SK-N-SH treated with all-trans-retinoic acid at 6 μM for 48 hours (cell line): ENCODE measurements around the gene HOOK1.

Experiments
- ATAC-seq: fragments of 200-7000 bp; cut with Tn5 transposase; 3 replicates; pipeline ENCODE4 v1.9.1; 2020; ENCODE audit warnings: mild to moderate bottlenecking, moderate library complexity
- ARNTL ChIP-seq: fragments of 450-650 bp; formaldehyde crosslinking; IDR thresholded peaks from 2 replicates; pipeline ENCODE4 v1.5.0; 2020; ENCODE audit warnings: low read depth, mild to moderate bottlenecking, moderate library complexity, borderline replicate concordance
- BACH2 ChIP-seq: fragments of 250-450 bp; sonication (Bioruptor Pico); IDR thresholded peaks from 2 replicates; pipeline ENCODE4 v1.9.0; 2021; ENCODE audit warnings: mild to moderate bottlenecking, borderline replicate concordance
- CREB5 ChIP-seq: fragments of 250-450 bp; sonication (Bioruptor Pico); IDR thresholded peaks from 2 replicates; pipeline ENCODE4 v1.5.1; 2020; ENCODE audit warnings: low read depth, mild to moderate bottlenecking, moderate library complexity
- CSDC2 ChIP-seq: fragments of 250-450 bp; sonication (Bioruptor Pico); IDR thresholded peaks from 2 replicates; pipeline ENCODE4 v1.5.0; 2020; ENCODE audit warnings: mild to moderate bottlenecking, moderate library complexity
- ESRRG ChIP-seq: fragments of 250-450 bp; sonication (Bioruptor Pico); IDR thresholded peaks from 2 replicates; pipeline ENCODE4 v1.6.1; 2021; ENCODE audit warnings: mild to moderate bottlenecking
- GLIS3 ChIP-seq: fragments of 250-450 bp; sonication (Bioruptor Pico); IDR thresholded peaks from 2 replicates; pipeline ENCODE4 v1.5.0; 2020; ENCODE audit warnings: mild to moderate bottlenecking, moderate library complexity
- ISL1 ChIP-seq: fragments of 250-450 bp; sonication (Bioruptor Pico); IDR thresholded peaks from 2 replicates; pipeline ENCODE4 v2.1.2; 2022; ENCODE audit warnings: mild to moderate bottlenecking, moderate library complexity
- OSR1 ChIP-seq: fragments of 250-450 bp; sonication (Bioruptor Pico); IDR thresholded peaks from 2 replicates; pipeline ENCODE4 v1.8.0; 2022; ENCODE audit warnings: moderate library complexity, mild to moderate bottlenecking, inconsistent platforms
- POU6F1 ChIP-seq: fragments of 250-450 bp; sonication (Bioruptor Pico); IDR thresholded peaks from 2 replicates; pipeline ENCODE4 v1.8.0; 2021; ENCODE audit warnings: low read depth, mild to moderate bottlenecking, moderate library complexity, borderline replicate concordance
- PPARA ChIP-seq: fragments of 250-450 bp; sonication (Bioruptor Pico); IDR thresholded peaks from 2 replicates; pipeline ENCODE4 v1.5.0; 2020; ENCODE audit warnings: mild to moderate bottlenecking, borderline replicate concordance
- RARB ChIP-seq: fragments of 250-450 bp; sonication (Bioruptor Pico); IDR thresholded peaks from 2 replicates; pipeline ENCODE4 v1.8.0; 2021; ENCODE audit warnings: mild to moderate bottlenecking, moderate library complexity
- SNAI2 ChIP-seq: fragments of 250-450 bp; sonication (Bioruptor Pico); IDR thresholded peaks from 2 replicates; pipeline ENCODE4 v1.5.0; 2020; ENCODE audit warnings: mild to moderate bottlenecking, moderate library complexity
- TCF4 ChIP-seq: fragments of 250-450 bp; sonication (Bioruptor Pico); IDR thresholded peaks from 2 replicates; pipeline ENCODE4 v1.8.0; 2021; ENCODE audit warnings: mild to moderate bottlenecking, moderate library complexity, borderline replicate concordance
- TOX ChIP-seq: fragments of 250-450 bp; sonication (Bioruptor Pico); IDR thresholded peaks from 2 replicates; pipeline ENCODE4 v1.8.0; 2021; ENCODE audit warnings: mild to moderate bottlenecking, moderate library complexity, borderline replicate concordance
- TSHZ2 ChIP-seq: fragments of 250-450 bp; sonication (Bioruptor Pico); IDR thresholded peaks from 2 replicates; pipeline ENCODE4 v1.5.0; 2020; ENCODE audit warnings: mild to moderate bottlenecking, moderate library complexity
- ZFP3 ChIP-seq: fragments of 250-450 bp; sonication (Bioruptor Pico); IDR thresholded peaks from 2 replicates; pipeline ENCODE4 v1.5.0; 2020; ENCODE audit warnings: mild to moderate bottlenecking, moderate library complexity
- ZFP30 ChIP-seq: fragments of 450-650 bp; formaldehyde crosslinking; IDR thresholded peaks from 2 replicates; pipeline ENCODE4 v1.5.0; 2022; ENCODE audit warnings: mild to moderate bottlenecking, moderate library complexity
- ZNF565 ChIP-seq: fragments of 450-650 bp; formaldehyde crosslinking; conservative IDR thresholded peaks from 2 replicates; pipeline ENCODE4 v1.5.0; 2020; ENCODE audit warnings: low read depth, mild to moderate bottlenecking, moderate library complexity
- ZNF70 ChIP-seq: fragments of 450-650 bp; formaldehyde crosslinking; IDR thresholded peaks from 2 replicates; pipeline ENCODE4 v1.5.0; 2020; ENCODE audit warnings: mild to moderate bottlenecking, moderate library complexity
- ZNF8 ChIP-seq: fragments of 450-650 bp; formaldehyde crosslinking; IDR thresholded peaks from 2 replicates; pipeline ENCODE4 v1.5.0; 2020; ENCODE audit warnings: mild to moderate bottlenecking, moderate library complexity
- TF ChIP-seq, protein P1 (sequence below): fragments of 250-450 bp; sonication (Bioruptor Pico); IDR thresholded peaks from 2 replicates; pipeline ENCODE4 v1.5.1; 2021; ENCODE audit warnings: mild to moderate bottlenecking, moderate library complexity

The HOOK1 gene

GRCh38 chr1:59871746-59872145 lies 57.0 kb downstream of the HOOK1 start (continued):
- TF ChIP-seq ZNF70 (CRISPR knock-in tag) (no peak), BACH2 (no peak), ZNF8 (CRISPR knock-in tag) (no peak), SNAI2 (CRISPR knock-in tag) (no peak), GLIS3 (no peak), OSR1 (CRISPR knock-in tag) (no peak), CSDC2 (no peak)

GRCh38 chr1:59877108-59877682 lies 62.4 kb downstream of the HOOK1 start:
- TF ChIP-seq TSHZ2 = no peak
- ATAC-seq = no peak

DNA sequence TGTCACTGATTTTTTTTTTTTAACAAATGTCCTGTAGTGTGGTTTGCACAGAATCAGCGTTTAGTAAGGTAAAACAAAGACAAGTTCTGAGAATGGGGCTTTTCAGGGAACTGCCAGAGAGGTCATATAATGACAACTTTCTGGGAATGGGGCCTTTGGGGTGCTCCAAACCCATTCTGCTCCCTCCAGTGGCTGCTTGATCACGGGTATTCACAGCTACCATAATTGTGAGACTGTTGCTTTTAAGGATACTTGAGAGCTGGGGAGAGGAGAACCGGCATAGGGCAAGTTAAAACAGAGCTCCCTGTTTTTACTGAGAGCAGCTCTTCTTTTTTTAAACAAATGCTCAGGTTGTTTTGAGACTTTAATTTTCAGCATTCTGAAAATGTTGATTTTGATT lies 63.6 kb downstream of the HOOK1 start:
- no peak for TF ChIP-seq CSDC2
- TF ChIP-seq ZNF8 (CRISPR knock-in tag) = no peak
- no peak for TF ChIP-seq ZNF565 (CRISPR knock-in tag)
- no peak for TF ChIP-seq ARNTL (CRISPR knock-in tag)
- no peak for TF ChIP-seq CREB5
- no peak for TF ChIP-seq ZFP30 (CRISPR knock-in tag)
- TF ChIP-seq RARB (CRISPR knock-in tag) = no peak
- no peak for TF ChIP-seq POU6F1 (CRISPR knock-in tag)
- TF ChIP-seq, protein P1, sequence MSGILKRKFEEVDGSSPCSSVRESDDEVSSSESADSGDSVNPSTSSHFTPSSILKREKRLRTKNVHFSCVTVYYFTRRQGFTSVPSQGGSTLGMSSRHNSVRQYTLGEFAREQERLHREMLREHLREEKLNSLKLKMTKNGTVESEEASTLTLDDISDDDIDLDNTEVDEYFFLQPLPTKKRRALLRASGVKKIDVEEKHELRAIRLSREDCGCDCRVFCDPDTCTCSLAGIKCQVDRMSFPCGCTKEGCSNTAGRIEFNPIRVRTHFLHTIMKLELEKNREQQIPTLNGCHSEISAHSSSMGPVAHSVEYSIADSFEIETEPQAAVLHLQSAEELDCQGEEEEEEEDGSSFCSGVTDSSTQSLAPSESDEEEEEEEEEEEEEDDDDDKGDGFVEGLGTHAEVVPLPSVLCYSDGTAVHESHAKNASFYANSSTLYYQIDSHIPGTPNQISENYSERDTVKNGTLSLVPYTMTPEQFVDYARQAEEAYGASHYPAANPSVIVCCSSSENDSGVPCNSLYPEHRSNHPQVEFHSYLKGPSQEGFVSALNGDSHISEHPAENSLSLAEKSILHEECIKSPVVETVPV (CRISPR knock-in tag) = no peak
- TF ChIP-seq ZFP3 (CRISPR knock-in tag) = no peak
- TF ChIP-seq PPARA (CRISPR knock-in tag) = no peak
- TF ChIP-seq TOX (CRISPR knock-in tag) = no peak
- TF ChIP-seq ISL1 = no peak
- no peak for TF ChIP-seq BACH2
- no peak for TF ChIP-seq SNAI2 (CRISPR knock-in tag)
- TF ChIP-seq TSHZ2 = no peak
- TF ChIP-seq GLIS3 = no peak
- TF ChIP-seq OSR1 (CRISPR knock-in tag) = no peak
- TF ChIP-seq TCF4 (CRISPR knock-in tag) = no peak
- no peak for TF ChIP-seq ESRRG (CRISPR knock-in tag)
- TF ChIP-seq, all 23 proteins: peak for 0
- ATAC-seq = no peak
